K562 (cell line): Measurements from ENCODE around the gene MFSD12. TPM values are rescaled to one million over a fixed set of nuclear protein-coding genes. Genes with fewer than 3 reads are reported as not detected.

Source experiments
- ETS1 ChIP-seq: conservative IDR thresholded peaks from 2 replicates; pipeline ENCODE4 v1.6.1; 2011; ENCODE audit warnings: low read depth, mild to moderate bottlenecking, low read length; ENCODE audit not compliant: control insufficient read depth
- KAT2B ChIP-seq: IDR thresholded peaks from one replicate; pipeline ENCODE4 v1.6.1; 2012; ENCODE audit warnings: low read depth, mild to moderate bottlenecking, control low read depth, inconsistent platforms, low read length, moderate library complexity
- LEF1 ChIP-seq: fragments of 450-650 bp; IDR thresholded peaks from 2 replicates; pipeline ENCODE4 v1.6.1; 2016; ENCODE audit warnings: mild to moderate bottlenecking
- YY1 ChIP-seq, 3 experiments: IDR thresholded peaks; 2 replicates each; pipeline ENCODE4 v1.6.1; 2011; ENCODE audit warnings: low read length in 2 of 3, mild to moderate bottlenecking in 2 of 3, moderate library complexity in 2 of 3, borderline replicate concordance in 1 of 3, control low read depth in 1 of 3, low read depth in 1 of 3; ENCODE audit not compliant: insufficient read depth in 3 of 3, insufficient replicate concordance in 2 of 3, control insufficient read depth in 1 of 3, insufficient read length in 1 of 3; ENCODE audit errors: extremely low read depth in 1 of 3
- ZNF124 ChIP-seq: sonication (generic); formaldehyde crosslinking; IDR thresholded peaks from 2 replicates; pipeline ENCODE4 v1.8.1; 2022; ENCODE audit warnings: missing genetic modification reagents
- polyA plus RNA-seq, 8 experiments: library from polyadenylated mRNA; depleted of rRNA in 4 of 8; stranded (reverse) in 5 of 8; unstranded in 3 of 8; fragments of >200 nt; fragmentation: Nextera tagmentation in 2 of 8; fragmentation: Illumina TruSeq in 1 of 8; extraction: Ambion mirVana in 2 of 8; extraction: Trizol in 1 of 8; gene quantifications; 2 replicates each; pipeline versions ENCODE4 v1.2.1 to v1.2.3, GENCODE V29; 2011 to 2014; ENCODE audit warnings: inconsistent platforms in 1 of 8, missing spikeins in 1 of 8
- total RNA-seq, 7 experiments: library from RNA; depleted of rRNA in 6 of 7; stranded (reverse); fragments of >200 nt in 6 of 7; fragmentation: Illumina TruSeq in 2 of 7; extraction: Trizol in 2 of 7; gene quantifications; 2 replicates each; pipeline versions ENCODE4 v1.2.1 to v1.2.3, GENCODE V29; 2011 to 2021; ENCODE audit warnings: low replicate concordance in 1 of 7
- TF ChIP-seq, protein P1 (sequence below): fragments of 250-450 bp; sonication (Bioruptor Pico); IDR thresholded peaks from 2 replicates; pipeline ENCODE4 v1.8.0; 2022; ENCODE audit warnings: inconsistent platforms, mild to moderate bottlenecking, moderate library complexity, borderline replicate concordance

MFSD12 gene
- total and polyA plus RNA-seq, 9 of the 15 experiments (the other 6 are each of a cell fraction or from before 2014, with no cell fraction given), result 0.69 to 112 (median 31.8) TPM

DNA sequence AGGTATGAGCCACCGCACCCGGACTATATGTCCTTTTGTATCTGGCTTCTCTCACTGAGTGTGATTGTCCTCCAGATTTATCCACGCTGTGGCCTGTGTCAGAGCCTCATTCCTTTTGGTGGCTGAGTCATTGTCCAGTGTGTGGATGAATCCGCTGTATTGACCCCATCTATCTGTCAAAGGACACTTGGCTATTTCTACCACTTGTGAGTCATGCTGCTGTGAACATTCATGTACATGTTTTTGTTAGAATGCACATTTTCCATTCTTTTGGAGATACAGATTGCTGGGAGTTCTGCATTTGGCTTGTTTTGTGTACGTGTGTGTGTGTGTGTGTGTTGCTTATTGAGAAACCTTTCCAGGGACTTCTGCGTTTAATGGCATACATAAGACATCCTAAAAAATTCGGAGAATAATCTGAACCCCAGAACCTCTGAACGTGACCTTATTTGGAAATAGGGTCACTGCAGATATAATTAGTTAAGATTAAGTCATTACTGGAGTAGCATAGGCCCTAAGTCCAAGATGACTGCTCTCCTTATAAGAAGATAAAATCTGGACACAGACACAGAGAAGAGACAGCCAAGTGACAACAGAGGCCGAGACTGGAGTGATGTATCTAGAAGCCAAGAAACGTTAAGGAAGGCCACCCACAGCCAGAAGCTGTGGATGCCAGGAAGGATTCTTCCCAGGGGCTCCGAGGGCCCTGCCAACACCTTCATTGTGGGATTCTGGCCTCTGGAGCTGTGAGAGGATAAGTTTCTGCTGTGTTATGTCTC, 23.0 kb upstream of the MFSD12 start (continued):
- TF ChIP-seq YY1 (IDR thresholded peaks at IDR 0.05; ENCODE audit: borderline replicate concordance in 1 of 3, control insufficient read depth in 1 of 3, extremely low read depth in 1 of 3, insufficient read depth in 3 of 3, insufficient read length in 1 of 3, insufficient replicate concordance in 2 of 3, low read depth in 1 of 3, low read length in 2 of 3), result no peak
- peak; percentile 66; the same call in 1 of the 2 replicates for TF ChIP-seq LEF1
- no peak for TF ChIP-seq ZNF124 (CRISPR knock-in tag)
- TF ChIP-seq, protein P1, sequence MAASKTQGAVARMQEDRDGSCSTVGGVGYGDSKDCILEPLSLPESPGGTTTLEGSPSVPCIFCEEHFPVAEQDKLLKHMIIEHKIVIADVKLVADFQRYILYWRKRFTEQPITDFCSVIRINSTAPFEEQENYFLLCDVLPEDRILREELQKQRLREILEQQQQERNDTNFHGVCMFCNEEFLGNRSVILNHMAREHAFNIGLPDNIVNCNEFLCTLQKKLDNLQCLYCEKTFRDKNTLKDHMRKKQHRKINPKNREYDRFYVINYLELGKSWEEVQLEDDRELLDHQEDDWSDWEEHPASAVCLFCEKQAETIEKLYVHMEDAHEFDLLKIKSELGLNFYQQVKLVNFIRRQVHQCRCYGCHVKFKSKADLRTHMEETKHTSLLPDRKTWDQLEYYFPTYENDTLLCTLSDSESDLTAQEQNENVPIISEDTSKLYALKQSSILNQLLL, result no peak
- no peak for TF ChIP-seq KAT2B
- TF ChIP-seq ETS1, result no peak
